ENCODE data around the gene VIPR1.

Gene VIPR1

GRCh38 chr3:42513521-42513920, 11.1 kb downstream of the VIPR1 start:
- DNase-seq: no peak

- no peak for DNase-seq
Observed at GRCh38 chr3:42514876-42515275, 12.4 kb downstream of the VIPR1 start.

GRCh38 chr3:42515391-42515916, 13.0 kb downstream of the VIPR1 start:
- no peak for DNase-seq

DNA sequence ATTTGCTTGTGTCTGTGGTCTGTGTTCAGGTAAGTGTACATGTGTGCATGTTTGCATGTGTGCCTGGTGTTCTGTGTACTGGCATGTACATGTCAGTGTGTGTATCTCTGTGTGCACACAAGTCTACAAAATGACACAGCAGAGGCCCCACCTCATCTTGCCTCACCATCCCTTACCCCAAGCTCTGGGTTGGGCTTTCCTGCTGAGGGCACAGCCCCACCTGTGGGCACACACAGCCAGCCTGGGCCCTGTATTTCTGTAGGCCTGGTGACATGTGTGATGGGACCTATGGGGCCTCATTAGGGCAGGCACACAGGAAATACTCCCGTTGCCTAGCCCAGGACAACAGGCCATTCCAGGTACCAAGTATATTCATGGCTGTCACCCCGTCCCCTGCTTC, 13.5 kb downstream of the VIPR1 start:
- DNase-seq: no peak

- DNase-seq: no peak
Observed at GRCh38 chr3:42516443-42516842, 14.0 kb downstream of the VIPR1 start.

GRCh38 chr3:42517117-42517516, 14.7 kb downstream of the VIPR1 start:
- no peak for DNase-seq

- no peak for DNase-seq
Observed at GRCh38 chr3:42518800-42519567, 16.5 kb downstream of the VIPR1 start.

GRCh38 chr3:42519568-42519962, 17.1 kb downstream of the VIPR1 start:
- DNase-seq: no peak

DNA sequence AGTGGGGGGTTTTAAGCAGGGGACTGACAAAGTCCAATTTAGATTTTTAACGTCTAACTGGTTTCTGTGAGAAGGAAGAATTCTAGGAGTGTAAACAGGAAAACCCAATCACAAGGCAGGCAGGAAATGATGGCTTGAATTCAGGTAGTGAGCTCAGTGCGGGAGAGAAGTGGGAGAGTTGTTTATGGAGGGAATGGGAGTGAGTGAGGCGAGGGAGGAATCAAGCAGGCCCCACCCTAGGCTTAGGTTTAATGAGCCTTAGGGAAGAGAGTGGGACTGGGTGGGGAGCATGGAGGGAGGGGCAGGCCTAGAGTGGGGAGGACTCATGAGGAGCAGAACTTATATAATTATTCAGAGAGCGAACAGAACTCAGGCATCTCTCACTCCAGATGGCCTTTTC, 17.9 kb downstream of the VIPR1 start:
- DNase-seq: no peak

DNA sequence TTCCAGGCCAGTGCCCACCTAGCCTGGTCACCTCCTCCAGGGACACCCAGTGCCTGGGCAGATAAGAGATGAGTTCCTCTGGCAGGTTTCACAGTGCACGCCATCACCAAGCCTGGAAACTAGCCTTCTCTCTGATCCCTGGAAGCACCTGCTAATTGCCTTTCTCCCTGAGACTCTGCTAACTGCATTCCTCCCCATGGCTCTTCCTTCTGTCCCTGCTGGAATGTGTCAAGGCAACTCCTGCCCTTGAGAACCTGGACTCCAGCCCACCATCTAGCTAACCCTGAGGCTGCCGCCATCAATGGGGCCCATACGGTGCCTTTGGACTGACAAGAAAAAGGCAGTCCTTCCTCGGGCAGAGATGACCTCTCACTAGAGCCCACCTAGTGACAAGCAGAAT, 18.5 kb downstream of the VIPR1 start:
- DNase-seq: no peak

- no peak for DNase-seq
Observed at GRCh38 chr3:42524751-42525150, 22.3 kb downstream of the VIPR1 start.

DNA sequence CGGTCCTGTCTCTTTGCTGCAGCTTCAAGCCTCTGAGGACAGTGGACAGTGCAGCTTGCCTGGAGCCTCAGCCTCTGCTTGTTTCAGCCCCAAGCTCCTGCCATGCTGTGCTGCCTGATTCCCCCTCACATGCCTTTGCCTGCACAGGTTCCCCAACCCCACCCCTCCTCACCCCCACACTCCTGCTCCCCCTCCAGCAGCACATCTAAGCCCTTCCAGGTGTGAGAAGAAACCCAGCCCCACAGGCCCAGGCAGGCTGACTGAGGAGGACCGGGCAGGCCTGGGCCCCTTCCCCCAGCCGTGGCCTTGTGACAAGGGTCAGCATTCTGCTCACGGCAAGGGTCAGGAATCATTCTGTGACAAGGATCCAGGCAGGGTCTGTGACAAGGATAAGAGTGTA, 22.8 kb downstream of the VIPR1 start:
- no peak for DNase-seq

DNA sequence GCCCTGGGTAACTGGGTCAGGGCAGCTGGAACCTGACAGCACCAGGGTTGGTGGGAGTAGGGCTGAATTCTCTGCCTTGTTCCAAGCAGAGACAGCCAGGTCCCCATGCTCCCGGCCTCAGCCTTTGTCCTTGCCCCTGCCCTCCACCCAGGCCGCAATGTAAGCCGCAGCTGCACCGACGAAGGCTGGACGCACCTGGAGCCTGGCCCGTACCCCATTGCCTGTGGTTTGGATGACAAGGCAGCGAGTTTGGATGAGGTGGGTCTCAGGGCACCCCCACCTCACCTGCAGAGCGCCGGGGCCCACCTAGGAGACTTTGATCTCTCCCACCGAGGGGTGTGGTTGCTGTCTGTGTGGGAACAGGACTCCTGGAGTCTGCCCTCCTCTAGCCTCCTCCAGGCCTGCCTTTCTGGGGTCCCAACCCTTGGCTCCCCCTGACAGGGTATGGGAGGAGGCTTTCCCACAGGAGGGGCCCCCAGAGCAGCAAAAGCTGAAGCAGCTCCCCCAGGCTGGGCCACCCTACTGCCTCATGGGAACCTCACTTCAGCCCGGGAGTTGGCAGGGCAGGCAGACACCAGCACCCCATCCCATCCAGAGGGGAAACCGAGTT, 23.4 kb downstream of the VIPR1 start:
- no peak for DNase-seq

DNA sequence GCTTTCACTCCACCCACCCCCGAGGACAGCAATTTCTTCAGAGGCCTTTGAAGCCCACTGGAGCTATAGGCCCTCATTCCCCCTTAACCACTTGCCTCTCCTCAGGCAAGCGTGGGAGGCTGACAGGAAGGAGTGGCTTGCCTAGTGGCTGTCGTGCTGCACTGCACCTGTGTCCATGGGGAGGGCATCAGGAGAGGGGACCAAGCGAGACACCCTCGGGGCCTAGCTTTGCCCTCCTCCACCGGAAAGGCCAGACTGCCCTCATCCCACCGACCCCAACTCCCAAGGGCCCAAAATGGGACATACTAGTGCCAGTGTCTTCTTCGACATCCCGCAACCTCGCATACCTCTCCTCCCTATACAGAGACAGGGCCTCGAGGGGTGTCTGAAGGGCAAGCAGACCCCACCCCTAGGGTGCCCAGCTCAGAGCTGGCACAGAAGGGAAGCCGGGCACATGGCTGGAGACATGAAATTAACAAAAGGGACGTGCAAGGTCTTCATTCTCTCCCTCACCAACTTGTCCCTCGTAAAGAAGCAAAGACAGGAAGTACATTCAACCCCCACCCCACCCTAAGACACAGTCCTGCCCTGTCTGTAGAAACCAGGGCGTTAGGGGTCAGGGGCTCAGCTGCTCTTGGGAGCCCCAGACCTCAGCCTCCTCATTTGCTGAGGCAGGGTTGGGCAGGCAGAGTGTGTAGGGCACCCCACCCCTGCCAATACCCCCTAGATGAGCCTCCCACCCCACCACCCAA, 24.3 kb downstream of the VIPR1 start:
- peak; percentile 10 for DNase-seq

GRCh38 chr3:42527368-42527917, 25.0 kb downstream of the VIPR1 start:
- DNase-seq: no peak

- DNase-seq: no peak
Observed at GRCh38 chr3:42529468-42529867, 27.0 kb downstream of the VIPR1 start.

GRCh38 chr3:42530073-42530472, 27.6 kb downstream of the VIPR1 start:
- no peak for DNase-seq

DNA sequence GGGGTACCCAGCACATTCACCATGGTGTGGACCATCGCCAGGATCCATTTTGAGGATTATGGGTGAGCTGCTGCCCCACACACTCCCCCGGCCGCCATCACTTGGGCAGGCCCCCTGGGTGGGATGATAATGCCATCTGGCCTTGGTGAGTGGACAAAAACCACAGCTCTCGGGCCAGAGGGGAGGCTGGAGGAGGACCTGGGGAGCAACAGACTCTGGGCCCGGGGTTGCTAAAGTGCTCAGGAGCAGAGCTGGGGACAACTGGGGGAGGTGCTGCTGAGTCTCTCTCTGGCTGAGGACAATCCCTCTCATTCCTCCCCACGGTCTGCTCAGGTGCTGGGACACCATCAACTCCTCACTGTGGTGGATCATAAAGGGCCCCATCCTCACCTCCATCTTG, 29.0 kb downstream of the VIPR1 start:
- DNase-seq: no peak

GRCh38 chr3:42532229-42532628, 29.8 kb downstream of the VIPR1 start:
- DNase-seq: no peak

GRCh38 chr3:42533161-42533897, 30.9 kb downstream of the VIPR1 start:
- DNase-seq: no peak

DNA sequence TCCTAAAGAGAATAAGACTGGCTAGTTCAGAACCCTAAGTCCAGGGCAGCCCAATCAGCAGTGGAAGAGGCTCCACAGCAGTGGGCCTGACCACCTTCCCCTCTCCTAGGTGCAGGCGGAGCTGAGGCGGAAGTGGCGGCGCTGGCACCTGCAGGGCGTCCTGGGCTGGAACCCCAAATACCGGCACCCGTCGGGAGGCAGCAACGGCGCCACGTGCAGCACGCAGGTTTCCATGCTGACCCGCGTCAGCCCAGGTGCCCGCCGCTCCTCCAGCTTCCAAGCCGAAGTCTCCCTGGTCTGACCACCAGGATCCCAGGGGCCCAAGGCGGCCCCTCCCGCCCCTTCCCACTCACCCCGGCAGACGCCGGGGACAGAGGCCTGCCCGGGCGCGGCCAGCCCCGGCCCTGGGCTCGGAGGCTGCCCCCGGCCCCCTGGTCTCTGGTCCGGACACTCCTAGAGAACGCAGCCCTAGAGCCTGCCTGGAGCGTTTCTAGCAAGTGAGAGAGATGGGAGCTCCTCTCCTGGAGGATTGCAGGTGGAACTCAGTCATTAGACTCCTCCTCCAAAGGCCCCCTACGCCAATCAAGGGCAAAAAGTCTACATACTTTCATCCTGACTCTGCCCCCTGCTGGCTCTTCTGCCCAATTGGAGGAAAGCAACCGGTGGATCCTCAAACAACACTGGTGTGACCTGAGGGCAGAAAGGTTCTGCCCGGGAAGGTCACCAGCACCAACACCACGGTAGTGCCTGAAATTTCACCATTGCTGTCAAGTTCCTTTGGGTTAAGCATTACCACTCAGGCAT, 33.7 kb downstream of the VIPR1 start:
- peak; percentile 28 for DNase-seq

DNA sequence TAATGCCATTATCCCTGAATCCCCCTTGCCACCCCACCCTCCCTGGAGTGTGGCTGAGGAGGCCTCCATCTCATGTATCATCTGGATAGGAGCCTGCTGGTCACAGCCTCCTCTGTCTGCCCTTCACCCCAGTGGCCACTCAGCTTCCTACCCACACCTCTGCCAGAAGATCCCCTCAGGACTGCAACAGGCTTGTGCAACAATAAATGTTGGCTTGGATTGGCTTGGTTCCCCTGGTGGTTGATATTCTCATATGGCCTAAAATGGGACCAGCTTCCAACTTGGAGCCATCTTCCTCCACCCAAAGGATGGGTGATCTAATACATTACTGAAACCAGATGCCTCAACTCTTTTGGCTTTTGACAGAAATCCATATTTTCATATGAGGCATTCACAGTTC, 34.9 kb downstream of the VIPR1 start:
- DNase-seq: no peak
